Measurements from ENCODE around the gene DOCK2.
"Not testable (repeated sequence)": the region's sequence is repeated elsewhere in the genome, so short reads cannot be mapped to it uniquely, and the experiment has no call there.

Gene DOCK2

DNA sequence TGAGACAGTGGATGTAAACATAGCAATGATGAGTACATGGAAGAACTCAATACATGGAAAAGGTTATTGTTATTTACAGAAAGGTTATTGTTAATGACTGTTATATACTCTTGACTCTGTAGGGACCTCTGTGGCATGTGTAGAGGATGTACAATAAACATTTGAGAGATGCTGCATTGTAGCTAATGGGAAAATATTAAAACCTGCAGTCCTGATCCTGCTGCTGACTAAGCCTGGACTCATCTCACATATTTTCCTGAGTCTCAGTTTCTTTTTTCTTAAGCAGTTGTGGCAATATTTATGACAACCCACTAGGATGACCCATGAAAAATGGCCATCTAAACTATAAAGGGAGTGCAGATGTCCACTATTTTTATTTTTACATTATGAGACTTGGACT lies 75.4 kb downstream of the DOCK2 start:
- H3K4me3 ChIP-seq (ENCODE audit: low read depth, low read length) = no peak overlapping the region

- H3K4me3 ChIP-seq (ENCODE audit: low read depth, low read length) = no peak overlapping the region
These were observed 79.2 kb downstream of the DOCK2 start for GRCh38 chr5:169716287-169716686.

DNA sequence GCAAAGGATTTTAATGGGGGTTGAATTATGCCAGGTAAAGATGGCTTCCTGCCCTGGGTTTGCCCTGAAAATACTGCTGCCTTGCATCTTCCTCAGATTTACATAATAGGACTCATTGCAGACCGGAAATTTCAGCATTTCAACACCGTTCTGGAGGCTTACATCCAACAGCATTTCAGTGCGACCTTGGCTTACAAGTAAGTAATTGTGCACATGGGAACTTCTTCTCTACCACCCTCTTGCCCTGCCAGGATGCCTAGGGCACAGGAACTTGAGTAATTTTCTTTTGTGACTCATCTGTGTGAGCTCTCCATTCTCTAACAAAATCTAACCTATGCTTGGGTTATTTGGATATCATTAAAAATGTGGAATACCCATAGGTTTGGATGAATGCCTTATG lies 80.2 kb downstream of the DOCK2 start:
- H3K4me3 ChIP-seq (ENCODE audit: low read depth, low read length) = no peak overlapping the region

DNA sequence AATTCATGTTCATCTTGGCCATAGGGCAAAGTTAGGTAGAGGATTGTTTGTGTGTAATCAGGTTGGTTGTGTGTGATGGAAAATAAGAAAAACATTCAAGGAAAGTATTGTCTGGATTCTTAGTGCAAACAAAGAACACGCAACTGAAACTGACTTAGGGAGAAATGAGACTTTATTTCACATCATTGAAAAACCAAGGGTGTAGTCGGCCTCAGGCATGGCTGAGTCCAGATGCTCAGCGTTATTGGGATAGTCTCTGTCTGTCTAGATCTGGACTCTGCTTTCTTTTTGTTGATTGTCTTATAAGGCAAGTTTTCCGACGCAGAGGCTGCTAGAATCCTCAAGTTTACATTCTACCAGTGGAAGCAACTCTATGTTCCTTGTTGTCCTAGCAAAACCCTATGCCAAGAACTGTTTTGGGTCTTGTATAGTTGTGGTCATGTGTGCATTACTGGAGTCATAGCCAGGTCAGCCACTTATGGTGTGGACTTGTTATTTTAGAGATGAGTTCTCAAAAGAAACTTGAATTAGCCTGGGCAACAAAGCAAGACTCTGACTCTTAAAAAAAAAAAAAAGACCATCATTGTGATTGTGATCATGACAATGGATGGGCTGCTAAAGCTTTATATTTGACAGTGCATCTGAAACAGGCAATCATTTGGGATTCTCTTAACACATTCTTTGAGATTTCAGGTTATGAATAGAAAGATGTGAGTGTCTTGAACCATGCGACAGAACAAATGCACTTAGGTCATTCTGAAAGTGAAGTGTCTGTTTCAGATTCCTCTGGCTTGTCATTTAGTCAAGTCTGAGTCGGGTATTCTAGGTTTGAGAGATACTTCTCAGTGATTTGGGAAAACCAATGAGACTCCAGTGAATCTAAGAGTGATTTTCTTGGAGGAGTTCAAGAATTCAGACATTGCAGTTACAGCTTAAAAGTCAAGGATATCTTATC lies 82.6 kb downstream of the DOCK2 start:
- no peak overlapping the region for H3K4me3 ChIP-seq (ENCODE audit: low read depth, low read length)

DNA sequence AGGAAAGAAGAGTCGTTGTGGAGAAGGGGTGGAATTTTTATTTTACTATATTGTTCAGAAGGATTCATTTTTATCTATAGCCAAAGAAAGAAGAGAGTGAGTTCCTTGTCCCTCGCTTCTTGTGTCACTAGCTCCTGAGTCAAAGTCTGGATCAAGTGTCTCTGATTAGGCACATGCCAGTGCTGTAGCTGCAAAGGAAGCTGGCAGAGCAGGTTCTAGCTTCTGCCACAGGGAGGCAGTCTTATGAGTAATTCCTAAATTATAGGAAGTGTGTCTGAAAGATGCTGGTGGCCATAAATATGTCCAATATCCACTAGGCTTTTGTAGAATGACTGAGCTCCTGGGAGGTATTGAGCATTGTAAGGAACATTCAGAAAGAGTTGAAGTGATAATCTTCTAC lies 84.7 kb downstream of the DOCK2 start:
- no peak overlapping the region for H3K4me3 ChIP-seq (ENCODE audit: low read depth, low read length)

GRCh38 chr5:169723103-169723831 lies 86.2 kb downstream of the DOCK2 start:
- no peak overlapping the region for H3K4me3 ChIP-seq (ENCODE audit: low read depth, low read length)

DNA sequence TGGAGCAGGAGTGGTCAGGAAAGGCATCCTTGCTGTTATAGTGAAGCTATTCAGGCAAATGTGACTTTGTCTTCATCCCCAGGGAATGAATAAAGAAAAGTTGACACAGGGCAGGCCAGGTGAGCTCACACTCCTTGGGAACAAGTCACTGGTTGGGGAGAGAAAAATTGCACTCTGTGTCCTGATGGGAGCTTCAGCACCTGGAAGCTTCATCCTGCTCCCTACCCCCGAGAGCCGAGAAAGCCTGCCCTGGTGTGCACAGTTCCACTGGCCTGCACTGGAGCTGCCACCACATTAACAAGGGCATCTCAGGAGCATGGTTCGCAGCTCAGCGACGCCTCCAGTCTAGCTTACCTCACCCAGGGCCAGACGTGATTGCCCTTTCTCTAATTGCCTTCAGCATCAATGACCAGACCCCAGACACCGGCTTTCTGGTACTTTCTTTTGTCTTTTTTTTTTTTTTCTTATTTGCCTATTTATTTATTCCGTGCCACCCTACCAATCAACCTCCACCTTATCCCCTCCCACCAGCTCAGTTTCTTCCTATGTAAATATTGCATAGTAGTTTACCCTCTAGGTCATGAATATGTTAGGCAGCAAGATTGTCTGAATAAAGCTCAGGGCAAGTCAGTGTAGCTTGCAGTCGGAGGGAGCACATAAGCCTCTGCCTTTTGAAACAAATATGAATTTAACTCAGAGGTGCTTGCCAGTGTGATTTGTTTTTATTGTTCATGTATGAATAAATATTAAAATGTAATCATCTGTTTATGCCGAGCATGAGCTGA lies 87.4 kb downstream of the DOCK2 start:
- H3K4me3 ChIP-seq (ENCODE audit: low read depth, low read length) = no peak overlapping the region

GRCh38 chr5:169725665-169726064 lies 88.6 kb downstream of the DOCK2 start:
- H3K4me3 ChIP-seq (ENCODE audit: low read depth, low read length) = not testable (repeated sequence)

DNA sequence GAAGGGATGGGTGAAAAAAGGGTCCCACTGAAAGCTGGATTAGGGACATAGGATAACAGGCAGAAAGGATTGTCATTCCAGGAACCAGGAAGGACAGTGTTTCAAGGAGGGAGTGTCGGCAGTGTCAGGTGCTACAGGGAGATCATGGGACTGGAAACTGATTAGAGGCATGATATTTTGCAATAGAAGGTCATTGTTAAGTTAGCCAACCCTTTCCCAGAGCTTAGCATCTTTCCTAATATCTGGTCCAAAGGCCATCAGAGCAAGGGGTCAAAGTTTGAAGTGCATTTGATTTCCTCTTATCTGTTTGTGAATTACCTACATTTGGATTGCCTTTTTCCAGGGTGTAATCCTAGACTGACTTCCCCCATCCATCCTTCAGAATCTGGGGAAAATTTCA lies 91.3 kb downstream of the DOCK2 start:
- no peak overlapping the region for H3K4me3 ChIP-seq (ENCODE audit: low read depth, low read length)

- H3K4me3 ChIP-seq (ENCODE audit: low read depth, low read length) = no peak overlapping the region
These were observed 94.1 kb downstream of the DOCK2 start for GRCh38 chr5:169731221-169731620.

- H3K4me3 ChIP-seq (ENCODE audit: low read depth, low read length) = no peak overlapping the region
These were observed 95.8 kb downstream of the DOCK2 start for GRCh38 chr5:169732841-169733240.

- H3K4me3 ChIP-seq (ENCODE audit: low read depth, low read length) = no peak overlapping the region
These were observed 98.8 kb downstream of the DOCK2 start for GRCh38 chr5:169735913-169736312.

- no peak overlapping the region for H3K4me3 ChIP-seq (ENCODE audit: low read depth, low read length)
These were observed 99.6 kb downstream of the DOCK2 start for GRCh38 chr5:169736653-169737052.

GRCh38 chr5:169740435-169740834 lies 103.4 kb downstream of the DOCK2 start:
- no peak overlapping the region for H3K4me3 ChIP-seq (ENCODE audit: low read depth, low read length)

DNA sequence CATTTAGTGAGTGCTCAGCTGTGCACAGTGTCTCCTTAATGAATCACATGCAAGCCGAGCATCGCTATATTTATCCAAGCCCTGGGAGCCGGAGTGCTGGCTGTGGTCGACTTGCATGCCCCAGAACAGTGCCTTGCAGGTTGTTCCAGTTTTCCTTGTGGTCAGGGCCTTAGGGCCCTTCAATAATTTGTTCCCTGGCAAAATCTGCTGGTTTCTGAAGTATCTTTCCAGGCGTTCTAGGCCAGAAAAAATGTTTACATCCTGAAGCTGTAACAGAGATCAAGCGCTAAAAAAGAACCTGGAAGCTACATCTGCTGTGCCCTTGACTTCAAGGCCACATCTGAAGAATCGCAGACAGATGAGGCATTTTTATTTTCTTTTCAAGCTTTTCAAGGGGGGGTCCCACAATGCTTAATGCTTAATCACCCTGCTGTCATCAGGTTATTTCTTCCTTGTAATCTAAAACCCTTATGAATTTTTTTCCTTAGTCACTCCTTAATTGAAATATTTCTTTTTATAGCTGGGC lies 105.8 kb downstream of the DOCK2 start:
- H3K4me3 ChIP-seq (ENCODE audit: low read depth, low read length) = no peak overlapping the region

DNA sequence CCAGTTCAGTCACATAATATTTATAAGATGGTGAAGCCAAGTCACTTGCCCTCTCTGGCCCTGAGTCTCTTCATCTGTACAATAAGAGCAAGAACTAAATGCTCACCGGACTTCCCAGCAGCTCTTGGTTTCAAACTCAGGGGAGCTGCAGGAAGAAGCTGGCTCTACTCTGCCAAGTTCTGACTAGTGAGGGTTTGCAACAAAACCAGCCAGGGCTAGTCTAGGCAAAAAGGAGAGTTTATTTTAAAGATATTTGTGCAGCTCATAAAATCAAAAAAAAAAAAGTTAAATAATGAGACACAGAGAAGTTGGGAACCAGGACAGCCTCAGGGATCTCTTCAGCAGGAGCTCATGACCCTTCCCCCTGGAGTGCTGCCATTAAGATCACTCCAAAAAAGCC lies 107.3 kb downstream of the DOCK2 start:
- H3K4me3 ChIP-seq (ENCODE audit: low read depth, low read length) = no peak overlapping the region

- no peak overlapping the region for H3K4me3 ChIP-seq (ENCODE audit: low read depth, low read length)
These were observed 108.5 kb downstream of the DOCK2 start for GRCh38 chr5:169745441-169746146.

GRCh38 chr5:169746147-169746694 lies 109.1 kb downstream of the DOCK2 start:
- no peak overlapping the region for H3K4me3 ChIP-seq (ENCODE audit: low read depth, low read length)

GRCh38 chr5:169748174-169748573 lies 111.1 kb downstream of the DOCK2 start:
- H3K4me3 ChIP-seq (ENCODE audit: low read depth, low read length) = no peak overlapping the region

DNA sequence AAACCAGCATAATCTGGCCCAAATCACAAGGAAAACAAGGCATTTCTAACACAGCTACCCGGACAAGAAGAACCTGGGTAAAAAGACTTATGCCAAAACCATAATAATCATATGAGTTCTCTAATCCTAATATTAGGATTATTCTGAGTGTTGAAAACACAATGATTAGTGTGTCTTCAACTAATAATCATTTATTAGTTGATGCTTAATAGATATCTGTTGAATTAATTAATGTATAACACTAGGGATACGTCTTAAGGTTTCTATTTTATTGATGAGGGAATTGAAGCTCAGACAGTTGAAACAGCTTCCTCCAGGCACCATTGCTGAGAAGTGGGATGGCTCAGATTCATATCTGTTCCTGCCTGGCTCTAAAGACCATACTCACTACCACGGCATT lies 112.2 kb downstream of the DOCK2 start:
- H3K4me3 ChIP-seq (ENCODE audit: low read depth, low read length) = no peak overlapping the region

Measured in iPS-11a (cell line).